Cardiac muscle cell (in vitro differentiated cells and primary cell): Measurements from ENCODE around the gene SLC12A7. TPM values are rescaled to one million over a fixed set of nuclear protein-coding genes. Genes with fewer than 3 reads are reported as not detected.

Source experiments
- DNase-seq, 2 donors: peaks; one replicate each; pipeline versions ENCODE4 v3.0.0 to v3.0.0-alpha.2; 2010 to 2017; ENCODE audit warnings: low read depth in 1 of 2, low spot score in 1 of 2
- H3K27ac ChIP-seq: fragments of 200-600 bp; sonication (generic); 2 replicates; pipeline ENCODE4 v1.5.1; 2016
- H3K27me3 ChIP-seq: fragments of 200-600 bp; sonication (generic); 2 replicates; pipeline ENCODE4 v1.6.0; 2016; ENCODE audit warnings: control low read depth
- H3K36me3 ChIP-seq: fragments of 200-600 bp; sonication (generic); 2 replicates; pipeline ENCODE4 v1.5.1; 2016; ENCODE audit warnings: control low read depth
- H3K4me1 ChIP-seq: fragments of 200-600 bp; sonication (generic); 2 replicates; pipeline ENCODE4 v1.8.1; 2017; ENCODE audit warnings: low read depth, mild to moderate bottlenecking, mixed run types
- H3K4me3 ChIP-seq: fragments of 200-600 bp; sonication (generic); 2 replicates; pipeline ENCODE4 v1.5.1; 2016; ENCODE audit warnings: mild to moderate bottlenecking
- H3K9me3 ChIP-seq: fragments of 200-600 bp; sonication (generic); 2 replicates; pipeline ENCODE4 v1.5.1; 2017; ENCODE audit warnings: low read depth, mild to moderate bottlenecking, control low read depth
- CTCF ChIP-seq: IDR thresholded peaks from 2 replicates; pipeline ENCODE4 v1.5.1; 2012; ENCODE audit warnings: low read depth, mild to moderate bottlenecking, low read length
- polyA plus RNA-seq: library from polyadenylated mRNA; unstranded; fragments of >200 nt; fragmentation: Nextera tagmentation; extraction: Ambion mirVana; gene quantifications from 2 replicates; pipeline ENCODE4 v1.2.1, GENCODE V29; 2016
- total RNA-seq: library from RNA; depleted of rRNA; stranded (reverse); fragments of >200 nt; gene quantifications from 2 replicates; pipeline ENCODE4 v1.2.3, GENCODE V29; 2016

Gene SLC12A7
- total and polyA plus RNA-seq, 2 experiments from 2014 or later, result 14.1 to 29.9 TPM

GRCh38 chr5:1112596-1113331 lies 901 bp upstream of the SLC12A7 start:
- Histone ChIP-seq H3K36me3 (no peaks in the 10 kb centered on the region), H3K4me3 (no peak overlapping the region), H3K27me3 (no peaks in the 10 kb centered on the region), H3K4me1 (peaks cover 7% of the 10 kb centered on the region), H3K9me3 (no peaks in the 10 kb centered on the region), H3K27ac (no peak overlapping the region)
- TF ChIP-seq CTCF, result no peak
- peak in 1 of 2 donors; percentile 62 for DNase-seq

- DNase-seq, result peak; percentile 21 to 55
- TF ChIP-seq CTCF, result no peak
- no peaks in the 10 kb centered on the region for H3K36me3 ChIP-seq
- H3K27ac ChIP-seq, result no peak overlapping the region
- no peaks in the 10 kb centered on the region for H3K9me3 ChIP-seq
- H3K27me3 ChIP-seq, result no peaks in the 10 kb centered on the region
- peaks cover 12% of the 10 kb centered on the region for H3K4me1 ChIP-seq
- H3K4me3 ChIP-seq, result peak overlapping the region; percentile 91
Observed at GRCh38 chr5:1111241-1111726, 579 bp downstream of the SLC12A7 start.

- Histone ChIP-seq H3K9me3 (no peaks in the 10 kb centered on the region), H3K36me3 (no peaks in the 10 kb centered on the region), H3K4me1 (peaks cover 12% of the 10 kb centered on the region), H3K4me3 (peak overlapping the region; percentile 91), H3K27ac (no peak overlapping the region), H3K27me3 (no peaks in the 10 kb centered on the region)
- TF ChIP-seq CTCF, result no peak
- DNase-seq, result no peak
Observed at GRCh38 chr5:1110307-1111240, 1.3 kb downstream of the SLC12A7 start.

GRCh38 chr5:1109542-1110306 lies 2.1 kb downstream of the SLC12A7 start:
- no peaks in the 10 kb centered on the region for H3K9me3 ChIP-seq
- no peak overlapping the region for H3K27ac ChIP-seq
- H3K4me3 ChIP-seq, result no peak overlapping the region
- no peaks in the 10 kb centered on the region for H3K36me3 ChIP-seq
- DNase-seq, result no peak
- TF ChIP-seq CTCF, result no peak
- H3K4me1 ChIP-seq, result peaks cover 12% of the 10 kb centered on the region
- H3K27me3 ChIP-seq, result no peaks in the 10 kb centered on the region

GRCh38 chr5:1108865-1109174 lies 3.0 kb downstream of the SLC12A7 start:
- Histone ChIP-seq H3K36me3 (no peaks in the 10 kb centered on the region), H3K27me3 (no peaks in the 10 kb centered on the region), H3K9me3 (no peaks in the 10 kb centered on the region), H3K4me1 (peaks cover 12% of the 10 kb centered on the region), H3K4me3 (no peak overlapping the region), H3K27ac (no peak overlapping the region)
- no peak for TF ChIP-seq CTCF
- DNase-seq, result no peak
